Progenitor cell of endocrine pancreas (in vitro differentiated cells): ENCODE measurements around the gene STX12. TPM values are rescaled to one million over a fixed set of nuclear protein-coding genes. Genes with fewer than 3 reads are reported as not detected.

Source experiments
- DNase-seq: peaks from one replicate; pipeline ENCODE4 v3.0.0; 2021; ENCODE audit warnings: low spot score; ENCODE audit not compliant: unreplicated experiment
- H3K27ac Mint-ChIP-seq: 2 replicates; pipeline ENCODE4 v1.8.0; 2021; ENCODE audit warnings: mild to moderate bottlenecking, moderate library complexity, mixed read lengths
- H3K27me3 Mint-ChIP-seq: 2 replicates; pipeline ENCODE4 v1.8.0; 2021; ENCODE audit warnings: mixed read lengths
- H3K36me3 Mint-ChIP-seq: 2 replicates; pipeline ENCODE4 v1.8.0; 2022; ENCODE audit warnings: mixed read lengths; ENCODE audit not compliant: insufficient read depth
- H3K4me1 Mint-ChIP-seq: 2 replicates; pipeline ENCODE4 v1.8.0; 2021; ENCODE audit warnings: low read depth, mixed read lengths
- H3K4me3 Mint-ChIP-seq: 2 replicates; pipeline ENCODE4 v1.8.0; 2021; ENCODE audit warnings: low read depth, mild to moderate bottlenecking, moderate library complexity, mixed read lengths
- H3K9me3 Mint-ChIP-seq: 2 replicates; pipeline ENCODE4 v1.8.0; 2021; ENCODE audit warnings: low read depth, mixed read lengths
- CTCF ChIP-seq: fragments of 200-600 bp; sonication (generic); IDR thresholded peaks from one replicate; pipeline ENCODE4 v1.5.0; 2021; ENCODE audit warnings: antibody characterized with exemption, mild to moderate bottlenecking; ENCODE audit not compliant: unreplicated experiment
- total RNA-seq: library from RNA; stranded (reverse); gene quantifications from 2 replicates; pipeline ENCODE4 v1.2.1, GENCODE V29; 2021

STX12 gene
- total RNA-seq, 1 donor from 2014 or later = 24.3 TPM

- TF ChIP-seq CTCF = no peak
- Mint-ChIP-seq H3K27me3 (no peaks in the 10 kb centered on the region), H3K9me3 (no peaks in the 10 kb centered on the region), H3K36me3 (no peaks in the 10 kb centered on the region), H3K4me1 (peaks cover 10% of the 10 kb centered on the region), H3K4me3 (no peak overlapping the region), H3K27ac (no peak overlapping the region)
- no peak for DNase-seq
Measured at GRCh38 chr1:27863538-27863915, 90.5 kb downstream of the STX12 start.

DNA sequence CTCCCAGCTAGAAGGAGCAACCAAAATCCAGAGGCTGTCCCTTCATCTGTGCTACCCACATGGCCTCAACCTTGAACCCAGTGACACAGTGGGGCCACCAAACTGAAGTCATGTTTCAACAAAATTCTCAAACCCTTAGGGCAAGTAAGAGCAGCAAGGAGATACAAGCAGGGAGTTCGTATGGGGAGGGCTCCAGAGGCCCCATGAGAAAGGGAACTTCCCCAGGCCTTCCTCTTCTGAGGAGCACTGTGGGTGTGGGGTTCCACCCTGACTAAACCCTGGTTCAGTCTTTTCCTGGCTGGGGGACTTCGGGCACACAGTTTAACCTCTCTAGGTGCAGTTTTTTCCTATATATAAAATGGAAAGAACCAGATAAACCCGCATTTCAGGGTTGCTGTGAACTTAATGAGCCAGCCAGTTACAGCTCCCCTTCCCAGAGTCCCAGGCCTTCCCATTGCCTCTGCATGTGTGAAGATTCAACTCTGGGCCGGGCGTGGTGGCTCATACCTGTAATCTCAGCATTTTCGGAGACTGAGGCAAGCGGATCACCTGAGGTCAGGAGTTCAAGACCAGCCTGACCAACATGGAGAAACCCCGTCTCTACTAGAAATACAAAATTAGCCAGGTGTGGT, 91.4 kb downstream of the STX12 start:
- H3K4me1 Mint-ChIP-seq = peaks cover 10% of the 10 kb centered on the region
- no peaks in the 10 kb centered on the region for H3K36me3 Mint-ChIP-seq
- TF ChIP-seq CTCF = no peak
- no peak overlapping the region for H3K27ac Mint-ChIP-seq
- no peaks in the 10 kb centered on the region for H3K27me3 Mint-ChIP-seq
- H3K9me3 Mint-ChIP-seq = no peaks in the 10 kb centered on the region
- DNase-seq = no peak
- H3K4me3 Mint-ChIP-seq = no peak overlapping the region

DNA sequence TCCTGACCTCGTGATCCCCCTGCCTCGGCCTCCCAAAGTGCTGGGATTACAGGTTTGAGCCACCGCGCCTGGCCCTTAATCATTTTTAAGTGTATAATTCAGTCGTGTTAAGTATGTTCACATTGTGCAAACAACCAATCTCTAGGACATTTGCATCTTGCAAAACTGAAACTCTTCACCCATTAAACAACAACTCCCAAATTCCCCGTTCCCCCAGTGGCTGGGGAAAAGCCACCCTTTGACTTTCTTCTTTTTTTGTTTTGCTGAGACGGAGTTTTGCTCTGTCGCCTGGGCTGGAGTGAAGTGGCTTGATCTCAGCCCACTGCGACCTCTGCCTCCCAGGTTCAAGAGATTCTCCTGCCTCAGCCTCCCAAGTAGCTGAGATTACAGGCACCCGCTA, 92.8 kb downstream of the STX12 start:
- Mint-ChIP-seq H3K36me3 (no peaks in the 10 kb centered on the region), H3K4me1 (peaks cover 10% of the 10 kb centered on the region), H3K4me3 (no peak overlapping the region), H3K9me3 (no peaks in the 10 kb centered on the region), H3K27ac (no peak overlapping the region), H3K27me3 (no peaks in the 10 kb centered on the region)
- no peak for TF ChIP-seq CTCF
- DNase-seq = no peak

DNA sequence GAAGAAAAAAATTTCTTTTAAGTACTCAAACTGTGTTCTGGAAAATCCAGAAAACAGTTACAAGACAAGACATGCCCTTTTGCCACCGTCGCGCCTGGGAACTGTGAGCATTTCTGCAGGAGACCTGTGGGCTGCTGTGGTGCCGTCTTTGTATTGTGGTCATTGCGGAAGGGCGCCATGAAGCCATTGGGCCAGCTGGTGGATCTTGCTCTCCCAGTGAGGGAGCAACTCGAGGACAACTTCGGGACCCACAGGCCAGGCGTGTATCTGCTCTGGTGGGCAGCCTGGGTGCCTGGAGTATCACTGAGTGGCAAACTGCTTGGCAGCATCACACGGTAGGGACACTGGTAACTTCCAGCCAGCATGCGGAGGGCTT, 95.5 kb downstream of the STX12 start:
- H3K27me3 Mint-ChIP-seq = peaks cover 9% of the 10 kb centered on the region
- TF ChIP-seq CTCF = no peak
- no peaks in the 10 kb centered on the region for H3K9me3 Mint-ChIP-seq

DNA sequence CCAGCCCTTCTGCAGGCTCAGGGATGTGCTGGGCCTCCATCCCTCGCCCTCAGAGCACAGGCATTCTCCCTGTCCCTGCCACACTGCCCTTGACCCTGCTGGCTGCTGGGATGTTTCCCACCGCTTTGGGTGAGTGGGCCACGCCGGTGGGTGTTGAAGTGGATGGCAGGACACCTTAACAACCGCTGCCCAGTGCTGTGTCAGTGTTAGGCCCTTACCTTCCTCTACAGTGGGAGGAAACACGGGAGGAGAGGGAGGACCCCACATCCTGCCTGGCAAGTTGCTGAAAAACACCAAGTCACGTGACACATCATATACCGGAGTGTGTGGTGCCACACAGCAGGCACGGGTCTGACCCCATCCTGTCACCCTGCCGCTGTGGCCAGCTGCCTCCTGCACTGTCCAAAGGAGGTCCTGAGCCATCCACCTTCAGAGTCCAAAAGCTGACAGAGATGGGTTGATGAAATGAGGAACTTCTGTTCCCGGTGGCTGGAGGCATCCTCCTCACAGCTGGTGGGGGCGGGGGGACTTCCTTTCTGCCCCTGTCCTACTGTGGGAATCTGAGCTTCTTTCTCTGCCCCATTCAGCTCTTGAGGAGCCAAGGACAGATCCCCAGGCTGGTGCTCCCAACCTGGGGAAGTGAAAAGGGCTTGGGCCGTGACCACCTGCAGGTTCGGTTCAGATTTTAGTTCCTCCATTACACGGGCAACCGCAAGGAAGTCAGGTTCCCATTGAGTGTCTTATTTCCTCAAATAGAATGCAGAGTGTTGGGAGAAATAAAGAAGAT, 96.1 kb downstream of the STX12 start:
- H3K27ac Mint-ChIP-seq = no peak overlapping the region
- H3K4me3 Mint-ChIP-seq = no peak overlapping the region
- peaks cover 12% of the 10 kb centered on the region for H3K27me3 Mint-ChIP-seq
- H3K36me3 Mint-ChIP-seq = no peaks in the 10 kb centered on the region
- H3K9me3 Mint-ChIP-seq = no peaks in the 10 kb centered on the region
- DNase-seq = no peak
- H3K4me1 Mint-ChIP-seq = peaks cover 11% of the 10 kb centered on the region
- no peak for TF ChIP-seq CTCF

More for the DNA sequence above, 95.5 kb downstream of the STX12 start:
- no peak overlapping the region for H3K27ac Mint-ChIP-seq
- H3K36me3 Mint-ChIP-seq = no peaks in the 10 kb centered on the region
- no peak for DNase-seq
- H3K4me1 Mint-ChIP-seq = peaks cover 11% of the 10 kb centered on the region
- no peak overlapping the region for H3K4me3 Mint-ChIP-seq
